HuH-7 (cell line): ENCODE data around the gene EIF4G1.
"Not testable (repeated sequence)": the region's sequence is repeated elsewhere in the genome, so short reads cannot be mapped to it uniquely, and the experiment has no call there.

Experiments used
- DNase-seq: peaks from one replicate; pipeline ENCODE4 v3.0.0; 2011; ENCODE audit warnings: low spot score

The EIF4G1 gene

GRCh38 chr3:184314363-184314699 lies at the start of gene EIF4G1:
TSS of gene EIF4G1 (plus strand) at chr3:184314606. CDS start at chr3:184315797, 1,191 bp downstream.
- peak; percentile 94 for DNase-seq

- DNase-seq: not testable (repeated sequence)
Measured at GRCh38 chr3:184267249-184267648, 47.2 kb upstream of the EIF4G1 start.

GRCh38 chr3:184272269-184272668 lies 42.1 kb upstream of the EIF4G1 start:
- DNase-seq: no peak

- no peak for DNase-seq
Measured at GRCh38 chr3:184275381-184275701, 39.1 kb upstream of the EIF4G1 start.

- DNase-seq: no peak
Measured at GRCh38 chr3:184275961-184276910, 38.2 kb upstream of the EIF4G1 start, which contains the start of gene ECE2. TSS of gene ECE2 (plus strand) at chr3:184276022. CDS start at chr3:184276154, 132 bp downstream.

GRCh38 chr3:184277366-184277765 lies 37.0 kb upstream of the EIF4G1 start:
- no peak for DNase-seq

- no peak for DNase-seq
Measured at GRCh38 chr3:184282941-184283340, 31.5 kb upstream of the EIF4G1 start.

- no peak for DNase-seq
Measured at GRCh38 chr3:184283681-184284080, 30.7 kb upstream of the EIF4G1 start.

- DNase-seq: peak; percentile 89
Measured at GRCh38 chr3:184284696-184285095, 29.7 kb upstream of the EIF4G1 start.

GRCh38 chr3:184289426-184289938 lies 24.9 kb upstream of the EIF4G1 start:
- DNase-seq: peak; percentile 89

- DNase-seq: no peak
Measured at GRCh38 chr3:184290331-184290730, 24.1 kb upstream of the EIF4G1 start.

GRCh38 chr3:184291044-184291737 lies 23.2 kb upstream of the EIF4G1 start:
- DNase-seq: no peak

- DNase-seq: no peak
Measured at GRCh38 chr3:184291738-184292445, 22.5 kb upstream of the EIF4G1 start.

GRCh38 chr3:184295771-184296170 lies 18.6 kb upstream of the EIF4G1 start:
- no peak for DNase-seq

- DNase-seq: no peak
Measured at GRCh38 chr3:184296616-184297015, 17.8 kb upstream of the EIF4G1 start.

GRCh38 chr3:184298759-184299487 lies 15.5 kb upstream of the EIF4G1 start, which contains the start of gene PSMD2:
TSS of gene PSMD2 (plus strand) at chr3:184299241. CDS start at chr3:184299267, 26 bp downstream.
- DNase-seq: peak; percentile 96

- DNase-seq: no peak
Measured at GRCh38 chr3:184299488-184300377, 14.7 kb upstream of the EIF4G1 start.

- no peak for DNase-seq
Measured at GRCh38 chr3:184300378-184300720, 14.1 kb upstream of the EIF4G1 start.

- no peak for DNase-seq
Measured at GRCh38 chr3:184305577-184305976, 8.8 kb upstream of the EIF4G1 start.

- DNase-seq: no peak
Measured at GRCh38 chr3:184306341-184306972, 7.9 kb upstream of the EIF4G1 start.
